ENCODE results near the gene XYLT1.

DNA sequence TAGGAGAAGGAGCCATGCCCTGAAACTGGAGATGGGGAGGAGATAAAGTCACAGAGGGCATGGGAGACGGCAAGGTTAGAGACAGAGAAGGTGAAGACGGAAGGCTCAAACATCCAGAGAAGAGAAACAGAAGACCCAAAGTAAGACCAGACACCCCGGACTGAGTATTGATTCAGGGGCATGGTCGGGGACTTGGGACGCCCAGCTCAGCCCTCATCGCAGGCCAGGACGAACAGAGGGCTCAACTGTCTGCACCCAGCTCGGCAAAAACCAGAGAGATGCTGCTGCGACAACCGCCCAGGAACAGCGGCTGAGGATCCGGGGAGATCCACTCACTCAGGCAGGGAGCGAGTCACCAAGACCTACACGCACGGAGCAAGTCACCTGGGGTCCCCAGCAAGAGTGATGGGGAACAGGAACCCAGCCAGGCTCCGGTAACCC, 999 bp downstream of the XYLT1 start:
- TF ChIP-seq, protein P1, sequence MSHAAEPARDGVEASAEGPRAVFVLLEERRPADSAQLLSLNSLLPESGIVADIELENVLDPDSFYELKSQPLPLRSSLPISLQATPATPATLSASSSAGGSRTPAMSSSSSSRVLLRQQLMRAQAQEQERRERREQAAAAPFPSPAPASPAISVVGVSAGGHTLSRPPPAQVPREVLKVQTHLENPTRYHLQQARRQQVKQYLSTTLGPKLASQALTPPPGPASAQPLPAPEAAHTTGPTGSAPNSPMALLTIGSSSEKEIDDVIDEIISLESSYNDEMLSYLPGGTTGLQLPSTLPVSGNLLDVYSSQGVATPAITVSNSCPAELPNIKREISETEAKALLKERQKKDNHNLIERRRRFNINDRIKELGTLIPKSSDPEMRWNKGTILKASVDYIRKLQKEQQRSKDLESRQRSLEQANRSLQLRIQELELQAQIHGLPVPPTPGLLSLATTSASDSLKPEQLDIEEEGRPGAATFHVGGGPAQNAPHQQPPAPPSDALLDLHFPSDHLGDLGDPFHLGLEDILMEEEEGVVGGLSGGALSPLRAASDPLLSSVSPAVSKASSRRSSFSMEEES (CRISPR knock-in tag; IDR thresholded peaks at IDR 0.05), result no peak
- TF ChIP-seq MTA1 (IDR thresholded peaks at IDR 0.05; ENCODE audit: borderline replicate concordance), result no peak

Data from K562 (cell line).